Pancreas (tissue), 10 donors: ENCODE data around the gene PPIL1. TPM values are rescaled to one million over a fixed set of nuclear protein-coding genes. Genes with fewer than 3 reads are reported as not detected.
A peak's percentile ranks its signal among the peaks of the same experiment; 100 is the strongest.

Source experiments
- ATAC-seq, 4 donors: fragments of 200-7000 bp; cut with Tn5 transposase; one replicate each; pipeline versions ENCODE4 v1.8.0 to v1.9.1; 2020; ENCODE audit warnings: mild to moderate bottlenecking in 4 of 4, moderate library complexity in 4 of 4
- DNase-seq, 6 donors: peaks; one replicate each; pipeline ENCODE4 v3.0.0-alpha.2; 2020
- FAIRE-seq: peaks from 2 replicates; lab custom pipeline; 2012; peaks lifted over from hg19 to GRCh38; lab: Jason Lieb, UNC
- H3K27ac ChIP-seq, 4 donors: fragments of 200-600 bp; sonication (generic); 1 replicate in 3 of 4; 2 replicates in 1 of 4; pipeline versions ENCODE4 v1.5.0 to v1.8.0; 2020
- H3K27me3 ChIP-seq, 4 donors: fragments of 200-600 bp; one replicate each; pipeline ENCODE4 v1.8.0; 2021
- H3K36me3 ChIP-seq, 3 donors: fragments of 200-600 bp; sonication (generic) in 1 of 3; one replicate each; pipeline versions ENCODE4 v1.5.0 to v1.8.0; 2020 to 2021
- H3K4me1 ChIP-seq, 3 donors: fragments of 200-600 bp; one replicate each; pipeline ENCODE4 v1.8.0; 2021
- H3K4me3 ChIP-seq, 4 donors: fragments of 200-600 bp; sonication (generic) in 2 of 4; one replicate each; pipeline versions ENCODE4 v1.5.0 to v1.8.0; 2020 to 2021
- H3K9me3 ChIP-seq, 4 donors: fragments of 200-600 bp; one replicate each; pipeline ENCODE4 v1.8.0; 2021
- WGBS, 2 donors: extraction: QIAGEN DNeasy Blood & Tissue Kit; methylation state at CpG; one replicate each; pipeline ENCODE4 v1.1.7; 2013; 5-methylcytosine and 5-hydroxymethylcytosine counted together
- intact Hi-C, 3 donors: fragments of 100-400 bp; cut with DNase I; formaldehyde crosslinking; loops; one replicate each; pipeline versions ENCODE4 v1.11.1 to v1.14.2; 2022
- polyA plus RNA-seq, 2 donors: library from polyadenylated mRNA; stranded (reverse); fragments of 200-250 nt; gene quantifications; one replicate each; pipeline ENCODE4 v1.2.3, GENCODE V29; 2013
- total RNA-seq, 6 donors: library from RNA; stranded (reverse); fragmentation: NEBNext Ultra II Directional in 4 of 6; extraction: Animal tissue kit (Norgen Biotek cat#: 25700) in 4 of 6; gene quantifications; one replicate each; pipeline versions ENCODE4 v1.2.1 to v1.2.4, GENCODE V29; 2021 to 2023
- TF ChIP-seq, protein P1 (sequence below), 4 donors: fragments of 200-600 bp; sonication (generic) in 3 of 4; IDR thresholded peaks; one replicate each; pipeline versions ENCODE4 v1.5.0 to v1.8.0; 2021; ENCODE audit warnings: antibody characterized with exemption in 4 of 4
- donor health status: healthy with polysubstance abuse.
- donor health status: DM: no; HTN: no; CAD: no; lungs with moderate emphysema.
- donor health status: DM: no; HTN: no; CAD: no.
- donor health status: control.
- donor health status: control.
- donor health status: Bipolar disorder and iron deficiency.
- donor health status: DM: yes; HTN: yes; CAD: no.
- donor health status: DM: no; HTN: no; CAD: no.
- donor health status: DM: no; HTN: no; CAD: no.
- donor health status: DM: yes; HTN: yes; CAD: no.

The PPIL1 gene
- total RNA-seq (10 to 100 TPM in 3 of 6 donors, 1 to 10 TPM in 3; 5.1 to 13.1 (median 8.5) TPM), polyA plus RNA-seq (1 to 10 TPM; 7.7 to 9.7 TPM)

DNA sequence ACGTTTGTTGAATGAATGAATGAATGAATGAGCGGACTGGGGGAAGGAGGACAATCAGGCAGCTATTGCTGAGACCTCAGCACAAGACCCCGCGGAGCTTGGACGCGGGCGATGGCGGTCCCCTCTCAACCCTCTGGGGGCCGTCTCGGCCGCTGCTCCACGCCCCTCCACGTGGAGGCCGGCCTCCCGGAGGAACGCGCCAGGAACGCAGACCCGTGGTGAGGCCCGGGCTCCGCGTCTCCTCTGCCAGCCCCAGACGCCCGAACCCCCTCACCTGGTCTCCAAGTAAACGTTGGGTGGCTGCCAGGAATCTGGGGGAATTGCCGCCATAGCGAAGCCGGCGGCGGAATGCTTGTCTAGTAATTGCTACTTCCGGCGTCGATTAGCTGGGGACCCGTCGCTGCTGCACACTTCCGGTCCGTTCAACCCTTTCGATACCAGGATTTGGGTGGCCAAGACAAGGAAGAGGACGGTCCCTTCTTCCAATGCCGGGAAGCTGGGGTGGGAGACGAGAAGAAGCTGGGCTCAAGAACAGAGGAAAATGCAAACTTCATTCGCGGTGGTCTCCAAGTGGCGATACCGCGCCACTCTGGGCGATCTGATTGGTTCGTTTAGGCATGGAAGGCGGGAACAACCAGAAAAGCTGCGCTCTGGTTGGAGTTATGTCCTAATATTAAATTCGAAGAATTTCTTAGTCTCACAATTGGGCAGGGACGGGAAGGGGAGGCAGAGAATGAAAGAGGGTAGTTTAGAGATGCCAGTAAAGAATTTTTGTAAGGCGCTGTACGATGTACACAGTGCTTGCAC is at the start of gene PPIL1:
TSS of gene PPIL1 (minus strand) at position 361 of the 807 bp plus-strand sequence. CDS start at position 330, 31 bp downstream.
- peak; percentile 71 for FAIRE-seq

DNA sequence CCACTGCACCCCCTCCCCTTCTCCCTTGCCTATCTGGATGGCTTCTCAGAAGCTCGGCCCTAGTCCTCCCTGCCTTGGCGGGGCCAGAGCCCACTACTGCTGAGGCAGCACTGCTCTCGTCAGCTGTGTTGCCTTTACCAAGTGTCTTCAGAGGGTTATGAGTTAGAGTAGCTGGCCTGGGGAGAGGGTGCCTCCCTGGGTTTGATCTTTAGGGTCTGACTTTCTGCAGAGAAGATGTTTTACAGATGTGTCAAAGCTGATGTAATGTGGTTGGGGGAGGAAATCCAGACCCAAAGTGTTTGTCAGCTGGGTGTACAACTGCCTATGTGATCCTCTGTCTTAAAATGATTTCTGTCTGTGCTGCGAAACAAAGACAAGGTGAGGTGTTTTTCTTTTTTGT is 49.5 kb upstream of the PPIL1 start:
- Histone ChIP-seq H3K9me3 (no peaks in the 10 kb centered on the region), H3K4me3 (no peak overlapping the region), H3K27me3 (no peaks in the 10 kb centered on the region), H3K36me3 (peaks cover 4 to 33% (median 6%) of the 10 kb centered on the region in 3 donors), H3K4me1 (peaks cover 0 to 11% (median 0%) of the 10 kb centered on the region in 3 donors), H3K27ac (no peak overlapping the region)
- DNase-seq (no peak), FAIRE-seq (no peak), ATAC-seq (no peak)
- intact Hi-C loops, result no loop called here
- TF ChIP-seq, protein P1, sequence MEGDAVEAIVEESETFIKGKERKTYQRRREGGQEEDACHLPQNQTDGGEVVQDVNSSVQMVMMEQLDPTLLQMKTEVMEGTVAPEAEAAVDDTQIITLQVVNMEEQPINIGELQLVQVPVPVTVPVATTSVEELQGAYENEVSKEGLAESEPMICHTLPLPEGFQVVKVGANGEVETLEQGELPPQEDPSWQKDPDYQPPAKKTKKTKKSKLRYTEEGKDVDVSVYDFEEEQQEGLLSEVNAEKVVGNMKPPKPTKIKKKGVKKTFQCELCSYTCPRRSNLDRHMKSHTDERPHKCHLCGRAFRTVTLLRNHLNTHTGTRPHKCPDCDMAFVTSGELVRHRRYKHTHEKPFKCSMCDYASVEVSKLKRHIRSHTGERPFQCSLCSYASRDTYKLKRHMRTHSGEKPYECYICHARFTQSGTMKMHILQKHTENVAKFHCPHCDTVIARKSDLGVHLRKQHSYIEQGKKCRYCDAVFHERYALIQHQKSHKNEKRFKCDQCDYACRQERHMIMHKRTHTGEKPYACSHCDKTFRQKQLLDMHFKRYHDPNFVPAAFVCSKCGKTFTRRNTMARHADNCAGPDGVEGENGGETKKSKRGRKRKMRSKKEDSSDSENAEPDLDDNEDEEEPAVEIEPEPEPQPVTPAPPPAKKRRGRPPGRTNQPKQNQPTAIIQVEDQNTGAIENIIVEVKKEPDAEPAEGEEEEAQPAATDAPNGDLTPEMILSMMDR (IDR thresholded peaks at IDR 0.05), result no peak
- 88 to 92% methylated on average over 4 of the region's 4 CpGs for WGBS, 2 donors

More for the DNA sequence above, at the start of gene PPIL1:
- Histone ChIP-seq H3K4me1 (peaks cover 4 to 27% (median 8%) of the 10 kb centered on the region in 3 donors), H3K9me3 (no peaks in the 10 kb centered on the region), H3K4me3 (peak within 1 kb of the TSS; percentile 85 to 99 (median 90)), H3K27ac (peak within 1 kb of the TSS; percentile 83 to 94 (median 88)), H3K27me3 (no peaks in the 10 kb centered on the region), H3K36me3 (no peaks in the 10 kb centered on the region)
- TF ChIP-seq, protein P1 (IDR thresholded peaks at IDR 0.05), result no peak
- intact Hi-C loops, result no loop called here
- peak; percentile 88 to 94 (median 92) for ATAC-seq
- 0 to 1% methylated on average over 54 of the region's 54 CpGs for WGBS, 2 donors
- peak; percentile 80 to 93 (median 87) for DNase-seq

DNA sequence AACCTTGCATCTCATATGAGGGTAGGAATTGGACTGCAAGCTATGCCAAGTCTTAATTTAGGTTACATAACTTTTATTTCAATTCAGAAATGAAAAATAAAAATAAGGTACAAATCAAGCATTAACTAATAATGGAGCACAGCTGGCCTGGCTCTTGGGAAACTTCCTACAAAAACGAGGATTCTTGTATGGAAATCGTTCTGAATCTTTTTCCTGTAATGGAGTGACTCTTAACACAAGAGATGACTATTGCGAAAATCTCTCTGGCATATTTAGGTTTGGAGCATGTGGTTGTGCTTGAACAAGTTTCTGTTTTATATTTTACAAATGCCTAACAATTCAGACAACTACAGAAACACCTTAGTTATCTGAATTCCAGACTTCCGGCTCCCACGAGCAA is 45.9 kb upstream of the PPIL1 start:
- no peak for ATAC-seq
- 84 to 91% methylated on average over 5 of the region's 5 CpGs for WGBS, 2 donors
- intact Hi-C loops, result no loop called here
- Histone ChIP-seq H3K36me3 (peaks cover 3 to 50% (median 5%) of the 10 kb centered on the region in 3 donors), H3K27ac (no peak overlapping the region), H3K4me1 (peaks cover 0 to 11% (median 0%) of the 10 kb centered on the region in 3 donors), H3K4me3 (no peak overlapping the region), H3K27me3 (no peaks in the 10 kb centered on the region), H3K9me3 (no peaks in the 10 kb centered on the region)
- FAIRE-seq, result no peak
- TF ChIP-seq, protein P1 (IDR thresholded peaks at IDR 0.05), result no peak
- no peak for DNase-seq

DNA sequence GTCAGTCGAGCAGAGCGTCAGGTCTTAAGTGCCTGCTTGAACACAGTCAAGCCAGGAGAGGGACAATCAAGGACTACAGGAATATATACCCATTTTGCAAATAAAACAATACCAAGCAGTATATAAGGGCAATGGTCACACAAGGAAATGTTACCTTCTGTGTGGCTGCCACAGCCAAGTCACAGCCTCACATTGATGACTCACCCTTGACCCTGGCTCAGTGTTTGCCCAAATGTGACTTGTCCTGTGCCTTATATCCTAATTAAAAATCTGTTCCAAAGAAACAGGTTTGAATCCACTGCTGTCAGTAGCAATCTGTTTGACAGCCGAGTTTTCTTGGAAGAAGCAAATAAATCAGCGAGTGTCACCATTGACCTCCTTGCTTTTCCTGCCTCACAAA is 45.4 kb upstream of the PPIL1 start:
- peaks cover 0 to 11% (median 0%) of the 10 kb centered on the region in 3 donors for H3K4me1 ChIP-seq
- TF ChIP-seq, protein P1 (IDR thresholded peaks at IDR 0.05), result no peak
- no peak for FAIRE-seq
- intact Hi-C loops, result no loop called here
- H3K4me3 ChIP-seq, result no peak overlapping the region
- WGBS, 2 donors, result 80% methylated on average over 4 of the region's 4 CpGs
- H3K27ac ChIP-seq, result no peak overlapping the region
- peak in 3 of 6 donors; percentile 47 to 73 (median 52) for DNase-seq
- no peaks in the 10 kb centered on the region for H3K27me3 ChIP-seq
- peak; percentile 85 to 90 (median 86) for ATAC-seq
- no peaks in the 10 kb centered on the region for H3K9me3 ChIP-seq
- peaks cover 0 to 54% (median 0%) of the 10 kb centered on the region in 3 donors for H3K36me3 ChIP-seq
